Measurements from ENCODE around the gene TMEM74B. TPM values are rescaled to one million over a fixed set of nuclear protein-coding genes. Genes with fewer than 3 reads are reported as not detected.

TMEM74B gene
- total RNA-seq, 1 experiment from 2014 or later, result 8.4 TPM

- H3K4me3 Mint-ChIP-seq, result no peak overlapping the region
- H3K27me3 Mint-ChIP-seq (ENCODE audit: low read depth), result peaks cover 16% of the 10 kb centered on the region
- no peaks in the 10 kb centered on the region for H3K9me3 Mint-ChIP-seq
- H3K36me3 Mint-ChIP-seq, result no peaks in the 10 kb centered on the region
- ChIA-PET CTCF (interaction anchor here (1.4 kb wide), 3 partner anchors 32 to 34 kb away, joined by 3 to 6 read pairs (median 4); no protein-coding TSS in a partner anchor), POLR2A (no interaction called here)
- no peak for DNase-seq (ENCODE audit: low spot score)
- no peak for ATAC-seq
- no peak overlapping the region for H3K27ac Mint-ChIP-seq
- H3K4me1 Mint-ChIP-seq, result peaks cover 11% of the 10 kb centered on the region
- TF ChIP-seq FOXJ3 (CRISPR knock-in tag; IDR thresholded peaks at IDR 0.05; ENCODE audit: borderline replicate concordance) (no peak), SMAD3 (CRISPR knock-in tag; IDR thresholded peaks at IDR 0.05; ENCODE audit: borderline replicate concordance) (no peak), ZNF232 (CRISPR knock-in tag; IDR thresholded peaks at IDR 0.05) (no peak), NR2C2 (CRISPR knock-in tag; IDR thresholded peaks at IDR 0.05) (no peak), NR3C1 (CRISPR knock-in tag; conservative IDR thresholded peaks at IDR 0.05; ENCODE audit: low read depth) (no peak), ZNF121 (CRISPR knock-in tag; IDR thresholded peaks at IDR 0.05) (no peak), USF2 (CRISPR knock-in tag; IDR thresholded peaks at IDR 0.05) (no peak), MLX (CRISPR knock-in tag; IDR thresholded peaks at IDR 0.05) (no peak), IRF2 (CRISPR knock-in tag; IDR thresholded peaks at IDR 0.05; ENCODE audit: borderline replicate concordance, low read depth) (no peak), ETV6 (CRISPR knock-in tag; IDR thresholded peaks at IDR 0.05) (no peak), GRHL2 (CRISPR knock-in tag; IDR thresholded peaks at IDR 0.05; ENCODE audit: insufficient replicate concordance, severe bottlenecking) (no peak), ZBTB21 (CRISPR knock-in tag; IDR thresholded peaks at IDR 0.05; ENCODE audit: borderline replicate concordance) (no peak), CREB1 (CRISPR knock-in tag; IDR thresholded peaks at IDR 0.05) (no peak), ERG (CRISPR knock-in tag; IDR thresholded peaks at IDR 0.05) (no peak), GABPB1 (CRISPR knock-in tag; IDR thresholded peaks at IDR 0.05) (no peak)
- TF ChIP-seq, protein P1, sequence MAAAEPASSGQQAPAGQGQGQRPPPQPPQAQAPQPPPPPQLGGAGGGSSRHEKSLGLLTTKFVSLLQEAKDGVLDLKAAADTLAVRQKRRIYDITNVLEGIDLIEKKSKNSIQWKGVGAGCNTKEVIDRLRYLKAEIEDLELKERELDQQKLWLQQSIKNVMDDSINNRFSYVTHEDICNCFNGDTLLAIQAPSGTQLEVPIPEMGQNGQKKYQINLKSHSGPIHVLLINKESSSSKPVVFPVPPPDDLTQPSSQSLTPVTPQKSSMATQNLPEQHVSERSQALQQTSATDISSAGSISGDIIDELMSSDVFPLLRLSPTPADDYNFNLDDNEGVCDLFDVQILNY (CRISPR knock-in tag; IDR thresholded peaks at IDR 0.05), result no peak
- TF ChIP-seq, protein P2, sequence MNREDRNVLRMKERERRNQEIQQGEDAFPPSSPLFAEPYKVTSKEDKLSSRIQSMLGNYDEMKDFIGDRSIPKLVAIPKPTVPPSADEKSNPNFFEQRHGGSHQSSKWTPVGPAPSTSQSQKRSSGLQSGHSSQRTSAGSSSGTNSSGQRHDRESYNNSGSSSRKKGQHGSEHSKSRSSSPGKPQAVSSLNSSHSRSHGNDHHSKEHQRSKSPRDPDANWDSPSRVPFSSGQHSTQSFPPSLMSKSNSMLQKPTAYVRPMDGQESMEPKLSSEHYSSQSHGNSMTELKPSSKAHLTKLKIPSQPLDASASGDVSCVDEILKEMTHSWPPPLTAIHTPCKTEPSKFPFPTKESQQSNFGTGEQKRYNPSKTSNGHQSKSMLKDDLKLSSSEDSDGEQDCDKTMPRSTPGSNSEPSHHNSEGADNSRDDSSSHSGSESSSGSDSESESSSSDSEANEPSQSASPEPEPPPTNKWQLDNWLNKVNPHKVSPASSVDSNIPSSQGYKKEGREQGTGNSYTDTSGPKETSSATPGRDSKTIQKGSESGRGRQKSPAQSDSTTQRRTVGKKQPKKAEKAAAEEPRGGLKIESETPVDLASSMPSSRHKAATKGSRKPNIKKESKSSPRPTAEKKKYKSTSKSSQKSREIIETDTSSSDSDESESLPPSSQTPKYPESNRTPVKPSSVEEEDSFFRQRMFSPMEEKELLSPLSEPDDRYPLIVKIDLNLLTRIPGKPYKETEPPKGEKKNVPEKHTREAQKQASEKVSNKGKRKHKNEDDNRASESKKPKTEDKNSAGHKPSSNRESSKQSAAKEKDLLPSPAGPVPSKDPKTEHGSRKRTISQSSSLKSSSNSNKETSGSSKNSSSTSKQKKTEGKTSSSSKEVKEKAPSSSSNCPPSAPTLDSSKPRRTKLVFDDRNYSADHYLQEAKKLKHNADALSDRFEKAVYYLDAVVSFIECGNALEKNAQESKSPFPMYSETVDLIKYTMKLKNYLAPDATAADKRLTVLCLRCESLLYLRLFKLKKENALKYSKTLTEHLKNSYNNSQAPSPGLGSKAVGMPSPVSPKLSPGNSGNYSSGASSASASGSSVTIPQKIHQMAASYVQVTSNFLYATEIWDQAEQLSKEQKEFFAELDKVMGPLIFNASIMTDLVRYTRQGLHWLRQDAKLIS (CRISPR knock-in tag; IDR thresholded peaks at IDR 0.05; ENCODE audit: borderline replicate concordance), result no peak
- TF ChIP-seq, protein P3, sequence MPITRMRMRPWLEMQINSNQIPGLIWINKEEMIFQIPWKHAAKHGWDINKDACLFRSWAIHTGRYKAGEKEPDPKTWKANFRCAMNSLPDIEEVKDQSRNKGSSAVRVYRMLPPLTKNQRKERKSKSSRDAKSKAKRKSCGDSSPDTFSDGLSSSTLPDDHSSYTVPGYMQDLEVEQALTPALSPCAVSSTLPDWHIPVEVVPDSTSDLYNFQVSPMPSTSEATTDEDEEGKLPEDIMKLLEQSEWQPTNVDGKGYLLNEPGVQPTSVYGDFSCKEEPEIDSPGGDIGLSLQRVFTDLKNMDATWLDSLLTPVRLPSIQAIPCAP (CRISPR knock-in tag; IDR thresholded peaks at IDR 0.05), result no peak
Measured at GRCh38 chr20:1178623-1179022, 6.2 kb downstream of the TMEM74B start.

DNA sequence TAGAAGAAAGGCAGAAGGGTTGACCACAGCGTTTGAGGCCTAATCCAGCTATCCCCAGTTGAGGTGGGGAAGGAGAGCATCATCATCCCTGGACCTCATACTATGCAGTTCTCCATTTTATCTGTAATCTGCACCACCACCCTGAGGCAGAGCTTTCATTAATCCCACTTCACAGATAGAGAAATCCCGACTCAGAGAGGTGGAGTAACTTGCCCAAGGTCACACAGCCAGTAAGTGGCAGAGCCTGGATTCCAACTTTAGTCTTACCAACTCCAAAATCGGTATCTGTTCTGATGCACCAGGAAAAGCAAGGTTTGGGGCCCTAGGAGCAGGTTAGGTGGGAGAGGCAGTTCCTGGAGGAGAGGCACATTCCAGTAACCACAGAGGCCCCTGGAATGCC is 6.7 kb downstream of the TMEM74B start:
- ChIA-PET POLR2A (no interaction called here), CTCF (interaction anchor here (1.0 to 2.1 kb wide), 9 partner anchors 8 to 293 kb away, joined by 3 to 6 read pairs (median 4); no protein-coding TSS in a partner anchor)
- Mint-ChIP-seq H3K4me1 (peaks cover 11% of the 10 kb centered on the region), H3K27ac (no peak overlapping the region), H3K4me3 (no peak overlapping the region), H3K9me3 (no peaks in the 10 kb centered on the region), H3K36me3 (no peaks in the 10 kb centered on the region; the same call in 1 of the 2 replicates), H3K27me3 (ENCODE audit: low read depth) (peaks cover 10% of the 10 kb centered on the region)
- ATAC-seq (no peak), DNase-seq (ENCODE audit: low spot score) (no peak)
- TF ChIP-seq ZNF423 (CRISPR knock-in tag; IDR thresholded peaks at IDR 0.05) (no peak), E2F1 (CRISPR knock-in tag; IDR thresholded peaks at IDR 0.05) (no peak), CBFB (CRISPR knock-in tag; IDR thresholded peaks at IDR 0.05; ENCODE audit: low read depth) (no peak), NFATC4 (CRISPR knock-in tag; IDR thresholded peaks at IDR 0.05) (no peak)

Data from WTC11 (cell line).